Activated T-cell treated with anti-CD3 and anti-CD28 coated beads, Interleukin-2, amount 50 U/mL, for 24 hours (primary cell): ENCODE measurements around the gene CNOT4.
"Not testable (repeated sequence)": the region's sequence is repeated elsewhere in the genome, so short reads cannot be mapped to it uniquely, and the experiment has no call there.

Source experiments
- DNase-seq: peaks from one replicate; pipeline ENCODE4 v3.0.0-alpha.2; 2020
- H3K27ac Mint-ChIP-seq: 2 replicates; pipeline ENCODE4 v1.8.0; 2020; ENCODE audit warnings: mild to moderate bottlenecking, mixed read lengths
- H3K27me3 Mint-ChIP-seq: 2 replicates; pipeline ENCODE4 v1.8.0; 2020; ENCODE audit warnings: mixed read lengths
- H3K36me3 Mint-ChIP-seq: 2 replicates; pipeline ENCODE4 v1.8.0; 2020; ENCODE audit warnings: low read depth, mixed read lengths
- H3K4me1 Mint-ChIP-seq: 2 replicates; pipeline ENCODE4 v1.8.0; 2020; ENCODE audit warnings: low read depth, mixed read lengths
- H3K4me3 Mint-ChIP-seq: 2 replicates; pipeline ENCODE4 v1.8.0; 2020; ENCODE audit warnings: mild to moderate bottlenecking, moderate library complexity, mixed read lengths
- H3K9me3 Mint-ChIP-seq: 2 replicates; pipeline ENCODE4 v1.8.0; 2020; ENCODE audit warnings: mixed read lengths

CNOT4 gene

GRCh38 chr7:135493362-135493761 is 16.5 kb downstream of the CNOT4 start:
- no peak for DNase-seq
- Mint-ChIP-seq H3K27ac (no peak overlapping the region), H3K4me1 (peaks cover 24% of the 10 kb centered on the region), H3K36me3 (peaks cover 5% of the 10 kb centered on the region), H3K4me3 (no peak overlapping the region), H3K27me3 (no peaks in the 10 kb centered on the region), H3K9me3 (no peaks in the 10 kb centered on the region)

GRCh38 chr7:135492151-135492550 is 17.8 kb downstream of the CNOT4 start:
- no peak overlapping the region for H3K4me3 Mint-ChIP-seq
- no peak for DNase-seq
- H3K4me1 Mint-ChIP-seq: peaks cover 17% of the 10 kb centered on the region
- no peaks in the 10 kb centered on the region for H3K27me3 Mint-ChIP-seq
- no peaks in the 10 kb centered on the region for H3K9me3 Mint-ChIP-seq
- H3K36me3 Mint-ChIP-seq: peaks cover 5% of the 10 kb centered on the region
- H3K27ac Mint-ChIP-seq: no peak overlapping the region

- no peaks in the 10 kb centered on the region for H3K9me3 Mint-ChIP-seq
- DNase-seq: no peak
- no peak overlapping the region for H3K27ac Mint-ChIP-seq
- no peak overlapping the region for H3K4me3 Mint-ChIP-seq
- H3K4me1 Mint-ChIP-seq: peaks cover 23% of the 10 kb centered on the region
- H3K36me3 Mint-ChIP-seq: peaks cover 7% of the 10 kb centered on the region
- H3K27me3 Mint-ChIP-seq: no peaks in the 10 kb centered on the region
Observed at GRCh38 chr7:135490783-135491182, 19.1 kb downstream of the CNOT4 start.

DNA sequence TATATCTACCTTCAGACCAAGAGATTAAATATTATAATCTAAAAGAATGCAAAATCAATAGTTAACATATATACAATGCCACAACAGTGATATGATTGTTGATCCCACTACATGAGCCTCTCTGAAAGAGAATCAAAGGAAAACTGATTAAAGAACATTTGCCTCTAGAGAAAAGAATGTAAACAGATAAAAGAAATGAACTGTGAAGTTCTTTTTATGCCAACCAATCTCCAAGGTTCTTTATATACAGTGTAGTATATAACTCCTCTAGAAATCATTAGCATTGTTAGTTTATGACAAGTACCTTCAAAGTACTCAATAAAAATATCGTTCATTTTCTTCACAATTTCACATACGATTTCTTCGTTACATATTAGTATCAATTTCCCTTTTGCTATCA is 20.1 kb downstream of the CNOT4 start:
- Mint-ChIP-seq H3K27ac (no peak overlapping the region), H3K4me1 (peaks cover 24% of the 10 kb centered on the region), H3K4me3 (no peak overlapping the region)

GRCh38 chr7:135486261-135486920 is 23.5 kb downstream of the CNOT4 start:
- DNase-seq: no peak
- Mint-ChIP-seq H3K36me3 (peaks cover 25% of the 10 kb centered on the region), H3K9me3 (no peaks in the 10 kb centered on the region), H3K4me1 (peaks cover 34% of the 10 kb centered on the region), H3K27ac (no peak overlapping the region), H3K27me3 (no peaks in the 10 kb centered on the region), H3K4me3 (no peak overlapping the region)

More for the DNA sequence above, 20.1 kb downstream of the CNOT4 start:
- Mint-ChIP-seq H3K27me3 (no peaks in the 10 kb centered on the region), H3K36me3 (peaks cover 11% of the 10 kb centered on the region), H3K9me3 (no peaks in the 10 kb centered on the region)
- DNase-seq: no peak

DNA sequence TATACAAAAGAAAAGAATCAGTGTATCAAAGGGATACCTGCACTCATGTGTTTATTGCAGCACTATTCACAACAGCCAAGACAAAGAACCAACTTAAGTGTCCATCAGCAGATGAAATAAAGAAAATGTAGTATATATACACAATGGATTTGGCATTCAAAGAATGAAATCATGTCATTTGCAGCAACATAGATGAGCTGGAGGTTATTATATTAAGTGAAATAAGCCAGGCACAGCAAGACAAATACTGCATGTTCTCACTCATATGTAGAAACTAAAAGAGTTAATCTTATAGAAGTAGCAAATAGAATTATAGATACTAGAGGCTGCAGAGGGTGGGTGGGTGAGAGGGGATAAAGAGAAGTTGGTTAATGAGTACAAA is 28.3 kb downstream of the CNOT4 start:
- Mint-ChIP-seq H3K4me3 (no peak overlapping the region), H3K27me3 (no peaks in the 10 kb centered on the region), H3K9me3 (no peaks in the 10 kb centered on the region), H3K36me3 (peaks cover 50% of the 10 kb centered on the region), H3K4me1 (peaks cover 50% of the 10 kb centered on the region), H3K27ac (no peak overlapping the region)
- no peak for DNase-seq

GRCh38 chr7:135480966-135481597 is 28.8 kb downstream of the CNOT4 start:
- Mint-ChIP-seq H3K27ac (no peak overlapping the region), H3K9me3 (no peaks in the 10 kb centered on the region), H3K36me3 (peaks cover 50% of the 10 kb centered on the region), H3K27me3 (no peaks in the 10 kb centered on the region), H3K4me1 (peaks cover 45% of the 10 kb centered on the region), H3K4me3 (no peak overlapping the region)
- DNase-seq: no peak

- Mint-ChIP-seq H3K27ac (no peak overlapping the region), H3K9me3 (no peaks in the 10 kb centered on the region), H3K4me3 (no peak overlapping the region), H3K27me3 (no peaks in the 10 kb centered on the region), H3K4me1 (peaks cover 30% of the 10 kb centered on the region), H3K36me3 (peaks cover 36% of the 10 kb centered on the region)
- no peak for DNase-seq
Observed at GRCh38 chr7:135475521-135475920, 34.4 kb downstream of the CNOT4 start.

- peaks cover 29% of the 10 kb centered on the region for H3K36me3 Mint-ChIP-seq
- not testable (repeated sequence) for H3K27ac Mint-ChIP-seq, DNase-seq, H3K9me3 Mint-ChIP-seq, H3K27me3 Mint-ChIP-seq, H3K4me3 Mint-ChIP-seq
- H3K4me1 Mint-ChIP-seq: peaks cover 27% of the 10 kb centered on the region
Observed at GRCh38 chr7:135469705-135470104, 40.2 kb downstream of the CNOT4 start.

DNA sequence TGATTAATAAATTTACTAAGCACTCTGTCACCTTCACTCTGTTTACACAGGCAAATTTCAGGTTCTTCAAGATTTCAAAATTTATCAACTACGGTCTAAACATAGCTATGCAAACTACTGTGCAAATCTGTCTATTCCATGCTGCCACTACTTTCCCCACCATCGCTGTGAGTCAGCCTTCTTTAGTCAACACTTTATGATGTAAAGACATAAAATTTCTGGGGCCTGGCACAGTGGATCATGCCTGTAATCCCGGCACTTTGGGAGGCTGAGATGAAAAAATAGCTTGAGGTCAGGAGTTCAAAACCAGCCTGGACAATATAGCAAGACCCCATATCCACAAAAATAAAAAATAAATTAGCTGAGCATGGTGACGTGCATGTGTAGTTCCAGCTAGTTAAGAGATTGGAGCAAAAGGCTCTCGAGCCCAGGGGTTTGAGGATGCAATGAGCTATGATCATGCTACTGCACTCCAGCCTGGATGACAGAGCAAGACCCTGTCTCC is 42.6 kb downstream of the CNOT4 start:
- no peak overlapping the region for H3K4me3 Mint-ChIP-seq
- no peak overlapping the region for H3K27ac Mint-ChIP-seq
- H3K4me1 Mint-ChIP-seq: peaks cover 38% of the 10 kb centered on the region
- H3K9me3 Mint-ChIP-seq: no peaks in the 10 kb centered on the region
- peaks cover 37% of the 10 kb centered on the region for H3K36me3 Mint-ChIP-seq
- no peaks in the 10 kb centered on the region for H3K27me3 Mint-ChIP-seq
- DNase-seq: no peak

- peaks cover 37% of the 10 kb centered on the region for H3K36me3 Mint-ChIP-seq
- H3K27ac Mint-ChIP-seq: no peak overlapping the region
- H3K4me3 Mint-ChIP-seq: no peak overlapping the region
- no peak for DNase-seq
- no peaks in the 10 kb centered on the region for H3K9me3 Mint-ChIP-seq
- no peaks in the 10 kb centered on the region for H3K27me3 Mint-ChIP-seq
- peaks cover 40% of the 10 kb centered on the region for H3K4me1 Mint-ChIP-seq
Observed at GRCh38 chr7:135466442-135467206, 43.3 kb downstream of the CNOT4 start.

DNA sequence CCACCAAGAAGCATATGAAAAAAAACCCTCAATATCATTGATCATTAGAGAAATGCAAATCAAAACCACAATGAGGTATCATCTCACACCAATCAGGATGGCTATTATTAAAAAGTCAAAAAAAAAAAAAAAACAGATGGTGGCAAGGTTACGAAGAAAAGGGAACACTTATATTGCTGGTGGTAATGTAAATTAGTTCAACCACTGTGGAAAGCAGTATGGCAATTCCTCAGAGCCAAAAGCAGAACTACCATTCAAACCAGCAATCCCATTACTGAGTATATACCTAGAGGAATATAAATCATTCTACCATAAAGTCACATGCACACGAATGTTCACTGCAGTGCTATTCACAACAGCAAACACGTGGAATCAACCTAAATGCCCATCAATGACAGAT is 46.0 kb downstream of the CNOT4 start:
- H3K27ac Mint-ChIP-seq: no peak overlapping the region
- H3K4me3 Mint-ChIP-seq: no peak overlapping the region
- H3K27me3 Mint-ChIP-seq: no peaks in the 10 kb centered on the region
- no peak for DNase-seq
- H3K9me3 Mint-ChIP-seq: no peaks in the 10 kb centered on the region
- peaks cover 26% of the 10 kb centered on the region for H3K36me3 Mint-ChIP-seq
- H3K4me1 Mint-ChIP-seq: peaks cover 50% of the 10 kb centered on the region

DNA sequence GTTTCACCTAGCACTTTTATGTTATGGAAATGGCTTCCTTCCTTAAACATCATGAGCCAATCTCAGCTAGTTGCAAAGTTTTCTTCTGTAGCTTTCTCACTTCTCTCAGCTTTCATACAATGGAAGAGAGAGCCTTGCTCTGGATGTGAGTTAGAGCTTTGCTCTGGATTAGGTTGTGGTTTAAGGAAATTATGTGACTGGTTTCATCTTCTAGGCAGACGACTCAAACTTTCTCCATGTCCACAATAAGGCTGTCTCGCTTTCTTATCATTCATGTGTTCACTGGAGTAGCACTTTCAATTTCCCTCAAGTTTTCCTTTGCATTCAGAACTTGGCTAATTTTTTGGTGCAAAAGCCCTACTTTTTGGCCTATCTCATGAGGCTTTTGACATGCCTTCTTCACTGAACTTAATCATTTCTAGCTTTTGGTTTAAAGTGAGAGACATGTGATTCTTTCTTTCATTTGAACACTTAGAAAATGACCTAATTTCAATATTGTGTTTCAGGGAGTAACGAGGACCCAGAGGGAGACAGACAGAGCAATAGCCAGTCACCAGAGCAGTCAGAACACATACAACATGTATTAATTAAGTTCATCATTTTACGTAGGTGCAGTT is 49.8 kb downstream of the CNOT4 start:
- Mint-ChIP-seq H3K27me3 (no peaks in the 10 kb centered on the region), H3K9me3 (no peaks in the 10 kb centered on the region), H3K4me3 (no peak overlapping the region), H3K36me3 (peaks cover 18% of the 10 kb centered on the region), H3K27ac (peak overlapping the region; percentile 31), H3K4me1 (peaks cover 65% of the 10 kb centered on the region)
- DNase-seq: no peak

DNA sequence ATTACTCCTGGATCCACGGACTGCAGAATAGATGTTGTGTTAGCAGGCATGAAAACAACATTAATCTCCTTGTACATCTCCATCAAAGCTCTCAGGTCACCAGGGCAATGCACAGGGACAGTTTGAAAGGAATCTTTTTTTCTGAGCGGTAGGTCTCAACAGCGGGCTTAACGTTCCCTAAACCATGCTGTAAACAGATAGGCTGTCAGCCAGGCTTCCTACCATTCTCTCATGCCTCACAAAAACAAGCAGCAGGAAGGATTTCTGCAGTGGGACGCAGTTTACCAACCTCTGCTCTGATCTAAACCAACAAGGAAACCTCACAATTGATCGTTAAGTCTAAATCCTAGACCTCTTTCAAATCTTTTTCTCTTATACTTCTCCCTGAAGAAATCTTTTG is 50.8 kb downstream of the CNOT4 start:
- H3K27me3 Mint-ChIP-seq: no peaks in the 10 kb centered on the region
- H3K4me1 Mint-ChIP-seq: peaks cover 71% of the 10 kb centered on the region
- H3K9me3 Mint-ChIP-seq: no peaks in the 10 kb centered on the region
- peak overlapping the region; percentile 31 for H3K27ac Mint-ChIP-seq
- no peak for DNase-seq
- H3K4me3 Mint-ChIP-seq: no peak overlapping the region
- H3K36me3 Mint-ChIP-seq: peaks cover 15% of the 10 kb centered on the region
